H1 (cell line): ENCODE results near the gene SBF2. TPM values are rescaled to one million over a fixed set of nuclear protein-coding genes. Genes with fewer than 3 reads are reported as not detected.

Experiments used
- CTCF ChIA-PET: fragments of 300-600 bp; sonication (Branson Sonifier 250); formaldehyde crosslinking; loops from one replicate; lab custom pipeline; 2021; ENCODE audit not compliant: partially characterized antibody; lab: Charles Lee
- POLR2A ChIA-PET: fragments of 300-600 bp; sonication (Branson Sonifier 250); formaldehyde crosslinking; loops from one replicate; lab custom pipeline; 2021; ENCODE audit warnings: inconsistent platforms; ENCODE audit not compliant: partially characterized antibody; lab: Charles Lee
- DNase-seq, 2 experiments: peaks; one replicate each; pipeline versions ENCODE4 v3.0.0 to v3.0.0-alpha.2; 2010 to 2022; ENCODE audit warnings: low spot score in 2 of 2, low read depth in 1 of 2, mixed read lengths in 1 of 2
- FAIRE-seq: peaks from 2 replicates; lab custom pipeline; 2011; peaks lifted over from hg19 to GRCh38; lab: Jason Lieb, UNC
- H2AFZ ChIP-seq: 2 replicates; pipeline ENCODE4 v1.8.1; 2012; ENCODE audit warnings: low read length, inconsistent platforms
- H2AK5ac ChIP-seq: 2 replicates; pipeline ENCODE4 v1.6.1; 2013; ENCODE audit warnings: low read depth, low read length
- H2BK120ac ChIP-seq: replicated peaks from 2 replicates; pipeline ENCODE3; 2013; ENCODE audit warnings: low read depth, low read length, inconsistent platforms
- H2BK12ac ChIP-seq: 2 replicates; pipeline ENCODE4 v1.6.1; 2013; ENCODE audit warnings: low read depth, low read length
- H2BK15ac ChIP-seq: 2 replicates; pipeline ENCODE4 v1.6.1; 2013; ENCODE audit warnings: low read length
- H2BK20ac ChIP-seq: 2 replicates; pipeline ENCODE4 v1.6.1; 2013; ENCODE audit warnings: low read length
- H2BK5ac ChIP-seq: 2 replicates; pipeline ENCODE4 v1.6.1; 2013; ENCODE audit warnings: low read depth, low read length
- H3K14ac ChIP-seq: 2 replicates; pipeline ENCODE4 v1.6.1; 2013; ENCODE audit warnings: inconsistent platforms; ENCODE audit not compliant: insufficient read length
- H3K18ac ChIP-seq: 2 replicates; pipeline ENCODE4 v1.6.1; 2013; ENCODE audit warnings: low read length; ENCODE audit errors: extremely low read depth
- H3K23ac ChIP-seq: 2 replicates; pipeline ENCODE4 v1.6.1; 2013; ENCODE audit warnings: inconsistent platforms; ENCODE audit not compliant: insufficient read length
- H3K23me2 ChIP-seq: 2 replicates; pipeline ENCODE4 v1.6.1; 2013; ENCODE audit warnings: low read depth, low read length
- H3K27ac ChIP-seq: 2 replicates; pipeline ENCODE4 v1.6.1; 2011; ENCODE audit warnings: low read depth, low read length, inconsistent platforms
- H3K27me3 ChIP-seq, 4 experiments: replicated peaks in 1 of 4; 1 replicate in 1 of 4; 2 replicates in 3 of 4; pipeline versions ENCODE4 v1.6.1 to v1.8.1; 2011 to 2013; ENCODE audit warnings: low read length in 3 of 4, mild to moderate bottlenecking in 3 of 4, inconsistent platforms in 2 of 4, mixed read lengths in 2 of 4, moderate library complexity in 1 of 4; ENCODE audit not compliant: control insufficient read depth in 3 of 4, insufficient read depth in 3 of 4; ENCODE audit errors: extremely low read depth in 1 of 4
- H3K36me3 ChIP-seq, 4 experiments: 2 replicates each; pipeline versions ENCODE4 v1.6.1 to v1.8.1; 2011 to 2013; ENCODE audit warnings: mild to moderate bottlenecking in 4 of 4, low read length in 3 of 4, moderate library complexity in 2 of 4, control low read depth in 1 of 4, inconsistent platforms in 1 of 4; ENCODE audit not compliant: insufficient read depth in 4 of 4, control insufficient read depth in 2 of 4
- H3K4ac ChIP-seq: replicated peaks from 2 replicates; pipeline ENCODE3; 2013; ENCODE audit warnings: low read length, low read depth, mixed read lengths, inconsistent platforms; ENCODE audit not compliant: insufficient read length
- H3K4me1 ChIP-seq, 4 experiments: replicated peaks in 1 of 4; 1 replicate in 1 of 4; 2 replicates in 3 of 4; pipeline versions ENCODE4 v1.6.1 to v1.8.1; 2011 to 2013; ENCODE audit warnings: low read length in 3 of 4, inconsistent platforms in 2 of 4, mixed read lengths in 1 of 4; ENCODE audit not compliant: insufficient read depth in 4 of 4, control insufficient read depth in 3 of 4
- H3K4me2 ChIP-seq, 2 experiments: 2 replicates each; pipeline versions ENCODE4 v1.6.1 to v1.8.1; 2011 to 2013; ENCODE audit warnings: low read depth in 2 of 2, low read length in 2 of 2, control low read depth in 1 of 2, inconsistent platforms in 1 of 2, mild to moderate bottlenecking in 1 of 2; ENCODE audit not compliant: insufficient read depth in 1 of 2
- H3K4me3 ChIP-seq, 4 experiments: fragments of 200-600, 300-600 bp in 1 of 4; sonication (generic), shearing (Covaris generic), sonication (Bioruptor Twin) in 1 of 4; 2 replicates each; pipeline versions ENCODE4 v1.5.1 to v1.8.1; 2011 to 2016; ENCODE audit warnings: low read length in 4 of 4, low read depth in 3 of 4, control low read depth in 2 of 4, inconsistent platforms in 2 of 4, mild to moderate bottlenecking in 2 of 4, mixed read lengths in 1 of 4, moderate library complexity in 1 of 4; ENCODE audit not compliant: insufficient read depth in 2 of 4; ENCODE audit errors: extremely low read depth in 1 of 4
- H3K56ac ChIP-seq: replicated peaks from 2 replicates; pipeline ENCODE3; 2013; ENCODE audit warnings: low read depth, mild to moderate bottlenecking, mixed read lengths, low read length, inconsistent platforms; ENCODE audit not compliant: insufficient read length
- H3K79me1 ChIP-seq: 2 replicates; pipeline ENCODE4 v1.6.1; 2013; ENCODE audit warnings: low read depth, low read length, control low read depth
- H3K79me2 ChIP-seq, 2 experiments: 2 replicates each; pipeline versions ENCODE4 v1.6.1 to v1.8.1; 2012 to 2013; ENCODE audit warnings: low read length in 2 of 2, mild to moderate bottlenecking in 2 of 2, inconsistent platforms in 1 of 2; ENCODE audit not compliant: insufficient read depth in 2 of 2, control insufficient read depth in 1 of 2
- H3K9ac ChIP-seq, 4 experiments: replicated peaks in 1 of 4; 1 replicate in 1 of 4; 2 replicates in 3 of 4; pipeline versions ENCODE4 v1.6.1 to v1.8.1; 2011 to 2013; ENCODE audit warnings: low read depth in 3 of 4, low read length in 3 of 4, control low read depth in 2 of 4, mild to moderate bottlenecking in 2 of 4, moderate library complexity in 2 of 4, inconsistent platforms in 1 of 4; ENCODE audit errors: extremely low read depth in 1 of 4
- H3K9me3 ChIP-seq, 2 experiments: 2 replicates each; pipeline versions ENCODE4 v1.6.1 to v1.8.1; 2012 to 2013; ENCODE audit warnings: mild to moderate bottlenecking in 2 of 2, moderate library complexity in 2 of 2, control low read depth in 1 of 2, inconsistent platforms in 1 of 2, low read depth in 1 of 2, low read length in 1 of 2, mixed read lengths in 1 of 2; ENCODE audit not compliant: insufficient read depth in 2 of 2
- H4K20me1 ChIP-seq, 2 experiments: replicated peaks in 1 of 2; 2 replicates each; pipeline versions ENCODE3 to v1.8.1; 2011 to 2013; ENCODE audit warnings: inconsistent platforms in 2 of 2, low read length in 2 of 2, mild to moderate bottlenecking in 1 of 2; ENCODE audit not compliant: insufficient read depth in 2 of 2, control insufficient read depth in 1 of 2
- H4K5ac ChIP-seq: 2 replicates; pipeline ENCODE4 v1.6.1; 2013; ENCODE audit warnings: low read length, low read depth, mixed read lengths, inconsistent platforms; ENCODE audit not compliant: insufficient read length
- H4K8ac ChIP-seq: 2 replicates; pipeline ENCODE4 v1.8.0; 2013; ENCODE audit warnings: mild to moderate bottlenecking, moderate library complexity, low read length, inconsistent platforms; ENCODE audit not compliant: insufficient read depth; ENCODE audit errors: extremely low read depth
- H4K91ac ChIP-seq: replicated peaks from 2 replicates; pipeline ENCODE3; 2013; ENCODE audit warnings: low read length, mixed read lengths, inconsistent platforms; ENCODE audit not compliant: insufficient read length
- CREB1 ChIP-seq: IDR thresholded peaks from 2 replicates; pipeline ENCODE4 v1.6.1; 2012; ENCODE audit warnings: inconsistent platforms
- GTF2F1 ChIP-seq: IDR thresholded peaks from 2 replicates; pipeline ENCODE4 v1.6.1; 2012; ENCODE audit warnings: low read depth, low read length, improper control_type of control experiment, borderline replicate concordance
- POLR2A ChIP-seq, 2 experiments: IDR thresholded peaks; 1 replicate in 1 of 2; 2 replicates in 1 of 2; pipeline ENCODE4 v1.6.1; 2011; ENCODE audit warnings: low read depth in 2 of 2, low read length in 2 of 2, mild to moderate bottlenecking in 2 of 2; ENCODE audit errors: control extremely low read depth in 1 of 2
- SAP30 ChIP-seq: fragments of 300-600 bp; sonication (generic); IDR thresholded peaks from 2 replicates; pipeline ENCODE4 v1.7.1; 2012; ENCODE audit warnings: low read length, moderate library complexity, mild to moderate bottlenecking, inconsistent platforms; ENCODE audit not compliant: insufficient read depth, insufficient replicate concordance
- WGBS, 2 experiments: shearing (Covaris generic) in 1 of 2; methylation state at CpG; one replicate each; pipeline versions ENCODE4 v1.1.6 to v1.1.7; 2013 to 2015; ENCODE audit warnings: low lambda C conversion rate in 2 of 2, mixed read lengths in 2 of 2, inconsistent platforms in 1 of 2, low coverage in 1 of 2, missing lambda C conversion rate in 1 of 2; ENCODE audit not compliant: insufficient replicate concordance in 2 of 2, insufficient coverage in 1 of 2, insufficient read length in 1 of 2; ENCODE audit errors: extremely low coverage in 1 of 2, missing lambda C conversion rate in 1 of 2; 5-methylcytosine and 5-hydroxymethylcytosine counted together
- polyA plus RNA-seq, 7 experiments: library from polyadenylated mRNA; depleted of rRNA in 3 of 7; stranded (reverse) in 5 of 7; unstranded in 2 of 7; fragments of >200 nt in 5 of 7; fragments of 200-250 nt in 2 of 7; gene quantifications; 1 replicate in 5 of 7; 2 replicates in 1 of 7; 4 replicates in 1 of 7; pipeline versions ENCODE4 v1.2.1 to v1.2.3, GENCODE V29; 2011 to 2013; ENCODE audit warnings: missing spikeins in 2 of 7, mixed read lengths in 2 of 7
- total RNA-seq: library from RNA; stranded (reverse); fragmentation: NEBNext Ultra II Directional; extraction: Animal tissue kit (Norgen Biotek cat#: 25700); gene quantifications from 2 replicates; pipeline ENCODE4 v1.2.1, GENCODE V29; 2021

SBF2 gene
- total and polyA plus RNA-seq, 2 of the 8 experiments (the other 6 are each of a cell fraction or from before 2014, with no cell fraction given): 36.7 to 50.5 TPM

DNA sequence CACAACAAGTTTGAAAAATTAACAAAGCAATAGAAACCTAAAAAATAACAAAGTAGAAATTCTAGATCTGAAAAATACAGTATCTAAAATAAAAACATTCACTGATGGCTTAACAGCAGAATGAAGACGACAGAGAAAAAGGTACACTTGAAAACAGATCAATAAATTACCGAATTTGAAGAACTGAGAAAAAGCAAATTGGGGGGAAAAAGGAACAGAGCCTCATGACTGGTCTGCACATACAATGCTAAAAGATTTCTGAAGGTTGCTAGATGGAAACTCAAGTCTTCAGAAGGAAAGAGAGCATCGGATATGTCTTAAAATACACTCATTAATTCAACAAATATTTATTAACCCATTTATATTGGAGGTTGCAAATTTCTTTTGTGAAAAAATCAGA is 71.6 kb downstream of the SBF2 start:
- TF ChIP-seq GTF2F1 (no peak), POLR2A (IDR thresholded peaks at IDR 0.05; ENCODE audit: control extremely low read depth in 1 of 2, low read depth in 2 of 2, low read length in 2 of 2) (no peak), SAP30 (no peak), CREB1 (no peak)
- no peak for DNase-seq
- no peak overlapping the region for H3K4me2 ChIP-seq
- no peak overlapping the region for H2BK12ac ChIP-seq
- H3K4me3 ChIP-seq: no peak overlapping the region
- H4K20me1 ChIP-seq: no peaks in the 10 kb centered on the region
- no peak overlapping the region for H2BK120ac ChIP-seq
- no peak overlapping the region for H2BK5ac ChIP-seq
- no peak overlapping the region for H3K56ac ChIP-seq
- no peak overlapping the region for H4K5ac ChIP-seq
- no peak for FAIRE-seq
- no peak overlapping the region for H3K9ac ChIP-seq
- ChIA-PET CTCF (no interaction called here), POLR2A (interaction anchor here (1.4 kb wide), 1 partner anchor 12 kb away, joined by 5 read pairs; no protein-coding TSS in a partner anchor)
- peaks cover 0 to 7% of the 10 kb centered on the region in 2 experiments; a peak in 2 of 4 replicates for H3K9me3 ChIP-seq
- peaks cover 0 to 8% (median 0%) of the 10 kb centered on the region in 4 experiments; a peak in 1 of 8 replicates for H3K36me3 ChIP-seq
- no peak overlapping the region for H3K23ac ChIP-seq
- H2AK5ac ChIP-seq: no peak overlapping the region
- WGBS, 2 experiments: 85% methylated on average over 3 of the region's 3 CpGs; no CpG with 5 or more reads in 1 of the 2 experiments
- H3K27me3 ChIP-seq: no peaks in the 10 kb centered on the region
- no peak overlapping the region for H2AFZ ChIP-seq
- no peak overlapping the region for H3K27ac ChIP-seq
- H3K14ac ChIP-seq: no peak overlapping the region
- no peaks in the 10 kb centered on the region; the same call in 1 of the 2 replicates for H3K23me2 ChIP-seq
- H3K79me1 ChIP-seq: no peaks in the 10 kb centered on the region; the same call in 1 of the 2 replicates
- H3K79me2 ChIP-seq: peaks cover 0 to 25% of the 10 kb centered on the region in 2 experiments; a peak in 2 of 4 replicates
- H4K91ac ChIP-seq: no peak overlapping the region
- H2BK15ac ChIP-seq: no peak overlapping the region
- H4K8ac ChIP-seq: no peak overlapping the region
- H2BK20ac ChIP-seq: no peak overlapping the region
- no peaks in the 10 kb centered on the region for H3K4me1 ChIP-seq
- no peak overlapping the region for H3K4ac ChIP-seq
- no peak overlapping the region for H3K18ac ChIP-seq
